Right kidney (tissue), 1 donor: Measurements from ENCODE around the gene GNA14.
"Not testable (repeated sequence)": the region's sequence is repeated elsewhere in the genome, so short reads cannot be mapped to it uniquely, and the experiment has no call there.

Source experiments
- DNase-seq: peaks from one replicate; pipeline ENCODE4 v3.0.0-alpha.2; 2016

Gene GNA14

GRCh38 chr9:77589046-77589795 lies 58.9 kb downstream of the GNA14 start:
- no peak for DNase-seq

- DNase-seq = no peak
Observed at GRCh38 chr9:77588271-77588937, 59.7 kb downstream of the GNA14 start.

GRCh38 chr9:77587851-77588250 lies 60.3 kb downstream of the GNA14 start:
- DNase-seq = no peak

- no peak for DNase-seq
Observed at GRCh38 chr9:77587042-77587441, 61.1 kb downstream of the GNA14 start.

GRCh38 chr9:77586591-77586990 lies 61.5 kb downstream of the GNA14 start:
- no peak for DNase-seq

GRCh38 chr9:77585335-77585786 lies 62.8 kb downstream of the GNA14 start:
- DNase-seq = no peak

- not testable (repeated sequence) for DNase-seq
Observed at GRCh38 chr9:77584927-77585326, 63.2 kb downstream of the GNA14 start.

GRCh38 chr9:77582961-77583576 lies 65.1 kb downstream of the GNA14 start:
- DNase-seq = no peak

- no peak for DNase-seq
Observed at GRCh38 chr9:77582525-77582924, 65.6 kb downstream of the GNA14 start.

GRCh38 chr9:77575785-77576184 lies 72.3 kb downstream of the GNA14 start:
- DNase-seq = no peak

GRCh38 chr9:77569335-77569734 lies 78.8 kb downstream of the GNA14 start:
- DNase-seq = no peak

- no peak for DNase-seq
Observed at GRCh38 chr9:77563174-77563573, 84.9 kb downstream of the GNA14 start.

- no peak for DNase-seq
Observed at GRCh38 chr9:77562019-77562748, 85.9 kb downstream of the GNA14 start.

GRCh38 chr9:77561331-77562018 lies 86.6 kb downstream of the GNA14 start:
- DNase-seq = no peak

GRCh38 chr9:77556396-77556795 lies 91.7 kb downstream of the GNA14 start:
- DNase-seq = no peak

- DNase-seq = no peak
Observed at GRCh38 chr9:77554586-77555105, 93.5 kb downstream of the GNA14 start.

- no peak for DNase-seq
Observed at GRCh38 chr9:77547106-77547730, 100.9 kb downstream of the GNA14 start.

GRCh38 chr9:77546376-77546950 lies 101.7 kb downstream of the GNA14 start:
- no peak for DNase-seq

GRCh38 chr9:77544546-77544945 lies 103.6 kb downstream of the GNA14 start:
- no peak for DNase-seq

- DNase-seq = no peak
Observed at GRCh38 chr9:77543131-77543822, 104.8 kb downstream of the GNA14 start.
